OCI-LY3 (cell line): ENCODE measurements around the gene KCNIP4.

Source experiments
- H2AFZ ChIP-seq: fragments of 200-600, 300-600 bp; shearing (Covaris generic); 2 replicates; pipeline ENCODE4 v1.6.0; 2014; ENCODE audit warnings: antibody characterized with exemption, low read depth, low read length
- H3K27ac ChIP-seq: fragments of 200-600, 300-600 bp; sonication (generic); 2 replicates; pipeline ENCODE4 v1.5.1; 2014; ENCODE audit warnings: mild to moderate bottlenecking, low read length, moderate library complexity, mixed read lengths
- H3K27me3 ChIP-seq: fragments of 200-600, 300-600 bp; sonication (generic); 2 replicates; pipeline ENCODE4 v1.6.1; 2014; ENCODE audit warnings: low read depth, low read length, mixed read lengths
- H3K36me3 ChIP-seq: fragments of 200-600, 300-600 bp; sonication (generic); replicated peaks from 2 replicates; pipeline ENCODE3; 2014; ENCODE audit warnings: low read depth, low read length, mixed read lengths
- H3K4me1 ChIP-seq: fragments of 300-600, 200-600 bp; sonication (generic); 2 replicates; pipeline ENCODE4 v1.6.1; 2014; ENCODE audit warnings: low read length, mixed read lengths
- H3K4me2 ChIP-seq: fragments of 200-600, 300-600 bp; sonication (generic); 2 replicates; pipeline ENCODE4 v1.6.1; 2014; ENCODE audit warnings: low read length, mixed read lengths
- H3K4me3 ChIP-seq: fragments of 300-600, 200-600 bp; sonication (generic); 2 replicates; pipeline ENCODE4 v1.5.1; 2014; ENCODE audit warnings: antibody characterized with exemption, mild to moderate bottlenecking, low read length, moderate library complexity
- H3K79me2 ChIP-seq: fragments of 300-600, 200-600 bp; shearing (Covaris generic); 2 replicates; pipeline ENCODE4 v1.6.1; 2014; ENCODE audit warnings: mild to moderate bottlenecking, low read length, mixed read lengths
- H3K9ac ChIP-seq: fragments of 300-600, 200-600 bp; shearing (Covaris generic); 2 replicates; pipeline ENCODE4 v1.6.0; 2014; ENCODE audit warnings: mild to moderate bottlenecking, low read length, moderate library complexity
- H3K9me3 ChIP-seq: fragments of 200-600, 300-600 bp; shearing (Covaris generic); 2 replicates; pipeline ENCODE4 v1.6.1; 2014; ENCODE audit warnings: low read length, mixed read lengths; ENCODE audit not compliant: insufficient read depth
- H4K20me1 ChIP-seq: fragments of 200-600, 300-600 bp; sonication (generic); 2 replicates; pipeline ENCODE4 v1.6.1; 2016; ENCODE audit warnings: low read length, mixed read lengths; ENCODE audit not compliant: insufficient read depth
- EZH2phosphoT487 ChIP-seq: fragments of 200-600 bp; shearing (Covaris generic); IDR thresholded peaks from 2 replicates; pipeline ENCODE4 v1.6.1; 2018; ENCODE audit warnings: antibody characterized with exemption, mixed run types, low read depth
- TF ChIP-seq, protein P1 (sequence below): fragments of 200-600, 300-600 bp; sonication (generic); IDR thresholded peaks from 2 replicates; pipeline ENCODE4 v1.5.1; 2014; ENCODE audit warnings: antibody characterized with exemption, low read length, low read depth

KCNIP4 gene

DNA sequence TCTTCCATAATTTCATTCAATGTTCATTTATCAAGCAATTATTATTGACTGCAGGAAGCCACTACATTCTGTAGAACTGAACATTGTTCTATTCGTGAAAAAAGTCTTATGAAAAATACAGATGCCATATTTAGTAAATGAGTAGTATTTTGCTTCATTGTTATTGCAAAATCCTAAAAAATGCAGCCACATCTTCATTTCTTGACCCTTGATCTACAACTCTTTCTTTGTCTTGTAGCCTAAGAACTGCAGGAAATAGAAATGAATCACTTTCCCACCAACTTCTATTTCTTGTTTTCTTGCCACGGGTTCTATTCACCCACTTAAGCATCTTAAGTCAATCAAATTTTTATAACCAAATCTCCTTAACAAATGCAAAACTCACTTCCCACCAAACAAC, 63.3 kb downstream of the KCNIP4 start:
- TF ChIP-seq, protein P1, sequence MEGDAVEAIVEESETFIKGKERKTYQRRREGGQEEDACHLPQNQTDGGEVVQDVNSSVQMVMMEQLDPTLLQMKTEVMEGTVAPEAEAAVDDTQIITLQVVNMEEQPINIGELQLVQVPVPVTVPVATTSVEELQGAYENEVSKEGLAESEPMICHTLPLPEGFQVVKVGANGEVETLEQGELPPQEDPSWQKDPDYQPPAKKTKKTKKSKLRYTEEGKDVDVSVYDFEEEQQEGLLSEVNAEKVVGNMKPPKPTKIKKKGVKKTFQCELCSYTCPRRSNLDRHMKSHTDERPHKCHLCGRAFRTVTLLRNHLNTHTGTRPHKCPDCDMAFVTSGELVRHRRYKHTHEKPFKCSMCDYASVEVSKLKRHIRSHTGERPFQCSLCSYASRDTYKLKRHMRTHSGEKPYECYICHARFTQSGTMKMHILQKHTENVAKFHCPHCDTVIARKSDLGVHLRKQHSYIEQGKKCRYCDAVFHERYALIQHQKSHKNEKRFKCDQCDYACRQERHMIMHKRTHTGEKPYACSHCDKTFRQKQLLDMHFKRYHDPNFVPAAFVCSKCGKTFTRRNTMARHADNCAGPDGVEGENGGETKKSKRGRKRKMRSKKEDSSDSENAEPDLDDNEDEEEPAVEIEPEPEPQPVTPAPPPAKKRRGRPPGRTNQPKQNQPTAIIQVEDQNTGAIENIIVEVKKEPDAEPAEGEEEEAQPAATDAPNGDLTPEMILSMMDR: no peak
- no peak for TF ChIP-seq EZH2phosphoT487
- Histone ChIP-seq H3K9ac (no peak overlapping the region), H3K4me3 (no peak overlapping the region), H2AFZ (no peak overlapping the region), H3K9me3 (no peaks in the 10 kb centered on the region), H3K36me3 (no peaks in the 10 kb centered on the region), H4K20me1 (no peaks in the 10 kb centered on the region), H3K4me1 (peaks cover 37% of the 10 kb centered on the region), H3K27ac (no peak overlapping the region), H3K27me3 (no peaks in the 10 kb centered on the region), H3K79me2 (no peaks in the 10 kb centered on the region), H3K4me2 (no peak overlapping the region)

DNA sequence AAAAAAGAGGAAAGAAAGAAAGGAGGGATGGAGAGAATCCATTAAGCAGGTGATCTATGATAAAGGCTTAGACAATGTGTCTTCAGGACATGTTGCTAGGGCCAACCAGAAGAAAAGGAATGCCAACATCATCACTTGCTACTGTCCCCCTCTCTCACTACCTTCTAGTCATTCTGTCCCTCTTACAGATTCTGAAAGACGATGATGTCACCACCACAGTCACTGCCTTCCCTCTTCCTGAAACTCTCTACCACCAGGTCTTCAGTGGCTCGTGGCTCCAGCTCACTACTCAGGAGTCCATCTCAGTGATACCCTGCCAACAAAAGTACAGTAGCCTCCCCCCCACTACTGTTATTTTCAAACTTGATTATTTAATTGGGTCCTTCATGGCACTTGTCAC, 64.0 kb downstream of the KCNIP4 start:
- Histone ChIP-seq H3K27ac (no peak overlapping the region), H3K4me2 (no peak overlapping the region), H3K4me1 (peaks cover 37% of the 10 kb centered on the region), H3K9me3 (no peaks in the 10 kb centered on the region), H3K79me2 (no peaks in the 10 kb centered on the region), H3K9ac (no peak overlapping the region), H3K36me3 (no peaks in the 10 kb centered on the region), H2AFZ (no peak overlapping the region), H3K4me3 (no peak overlapping the region), H3K27me3 (no peaks in the 10 kb centered on the region), H4K20me1 (no peaks in the 10 kb centered on the region)
- TF ChIP-seq EZH2phosphoT487: no peak
- TF ChIP-seq, protein P1: no peak

DNA sequence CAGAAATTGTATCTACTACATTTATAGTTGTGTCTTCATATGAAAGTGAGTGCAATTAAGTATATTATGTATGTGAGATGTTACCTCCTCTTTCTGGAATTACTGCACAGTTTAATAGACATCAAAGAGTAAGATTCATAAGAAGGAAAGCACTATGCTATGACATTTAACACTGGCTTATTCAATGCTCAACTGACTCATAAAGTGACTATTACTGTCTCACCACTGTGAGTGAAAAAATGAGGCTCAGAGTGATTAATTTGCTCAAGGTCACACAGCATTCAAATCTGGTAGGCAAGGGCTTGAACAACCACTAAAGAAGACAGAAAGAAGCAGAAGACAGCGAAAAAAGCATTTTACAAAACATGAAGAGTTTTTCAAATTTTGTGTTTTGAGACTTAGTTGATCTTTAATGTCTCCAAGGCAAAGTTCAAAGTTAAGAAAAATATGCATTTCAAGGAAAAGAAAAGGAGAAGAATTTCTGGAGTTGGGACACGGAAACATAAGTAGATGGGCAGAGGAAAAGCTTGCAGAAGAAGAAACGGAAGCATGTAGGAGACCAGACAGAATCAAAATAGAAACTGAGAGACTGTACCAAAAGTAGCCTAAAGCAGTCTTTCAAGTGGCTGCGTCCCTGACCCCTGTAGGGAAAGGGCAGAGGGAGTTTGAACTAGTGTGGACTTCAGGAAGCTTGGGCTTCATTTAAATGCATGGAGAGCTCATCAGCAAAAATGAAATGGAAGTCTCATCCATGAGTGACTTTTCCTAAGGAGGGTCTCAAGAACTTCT, 66.3 kb downstream of the KCNIP4 start:
- Histone ChIP-seq H3K9ac (no peak overlapping the region), H4K20me1 (no peaks in the 10 kb centered on the region), H3K9me3 (no peaks in the 10 kb centered on the region), H3K4me3 (no peak overlapping the region), H3K27ac (no peak overlapping the region), H3K36me3 (no peaks in the 10 kb centered on the region), H3K27me3 (no peaks in the 10 kb centered on the region), H3K79me2 (no peaks in the 10 kb centered on the region), H2AFZ (no peak overlapping the region), H3K4me2 (peak overlapping the region; percentile 18), H3K4me1 (peaks cover 15% of the 10 kb centered on the region)
- TF ChIP-seq EZH2phosphoT487: no peak
- TF ChIP-seq, protein P1: no peak

DNA sequence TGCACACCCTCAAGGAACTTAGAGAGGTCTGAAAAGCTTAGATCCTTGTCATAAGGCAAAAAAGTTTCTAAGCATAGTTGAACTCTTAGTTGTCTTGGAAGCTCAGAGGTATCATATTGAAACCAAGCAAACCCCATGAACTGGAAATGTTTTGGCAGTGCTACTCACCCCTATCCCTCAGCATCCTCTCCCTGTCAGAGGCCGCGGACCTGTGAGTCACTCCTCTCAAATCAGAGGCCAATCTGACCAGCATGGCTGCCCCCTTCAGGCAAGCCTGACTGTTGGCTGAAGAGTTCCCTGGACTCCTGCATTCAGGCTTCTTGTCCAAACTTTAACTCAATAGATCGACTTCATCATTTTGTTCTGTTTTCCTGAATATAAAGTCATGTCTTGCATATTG, 69.4 kb downstream of the KCNIP4 start:
- H3K27me3 ChIP-seq: no peaks in the 10 kb centered on the region
- no peaks in the 10 kb centered on the region for H3K79me2 ChIP-seq
- H3K4me2 ChIP-seq: no peak overlapping the region
- H3K36me3 ChIP-seq: no peaks in the 10 kb centered on the region
- no peaks in the 10 kb centered on the region for H3K9me3 ChIP-seq
- no peak overlapping the region for H3K9ac ChIP-seq
- no peak overlapping the region for H3K27ac ChIP-seq
- no peak overlapping the region for H2AFZ ChIP-seq
- no peak overlapping the region for H3K4me3 ChIP-seq
- no peaks in the 10 kb centered on the region for H4K20me1 ChIP-seq
- TF ChIP-seq EZH2phosphoT487: no peak
- TF ChIP-seq, protein P1: no peak
- peaks cover 7% of the 10 kb centered on the region; the same call in 1 of the 2 replicates for H3K4me1 ChIP-seq
